Activated naive CD8-positive, alpha-beta T cell treated with anti-CD3 and anti-CD28 coated beads for 36 hours (primary cell): ENCODE results near the gene INAVA. TPM values are rescaled to one million over a fixed set of nuclear protein-coding genes. Genes with fewer than 3 reads are reported as not detected.
"Not testable (repeated sequence)": the region's sequence is repeated elsewhere in the genome, so short reads cannot be mapped to it uniquely, and the experiment has no call there.

ENCODE experiments used
- DNase-seq: peaks from one replicate; pipeline ENCODE4 v3.0.0; 2021
- H3K27ac Mint-ChIP-seq: one replicate; pipeline ENCODE4 v1.8.0; 2022; ENCODE audit warnings: mild to moderate bottlenecking, moderate library complexity, mixed read lengths
- H3K27me3 Mint-ChIP-seq: one replicate; pipeline ENCODE4 v1.8.0; 2022; ENCODE audit warnings: mild to moderate bottlenecking, mixed read lengths
- H3K36me3 Mint-ChIP-seq: one replicate; pipeline ENCODE4 v1.8.0; 2021; ENCODE audit warnings: mild to moderate bottlenecking, mixed read lengths
- H3K4me1 Mint-ChIP-seq: one replicate; pipeline ENCODE4 v1.8.0; 2021; ENCODE audit warnings: mixed read lengths
- H3K4me3 Mint-ChIP-seq: one replicate; pipeline ENCODE4 v1.8.0; 2022; ENCODE audit warnings: mild to moderate bottlenecking, moderate library complexity, mixed read lengths
- H3K9me3 Mint-ChIP-seq: one replicate; pipeline ENCODE4 v1.8.0; 2022; ENCODE audit warnings: mixed read lengths
- total RNA-seq, 2 experiments: library from RNA; stranded (reverse); gene quantifications; one replicate each; pipeline ENCODE4 v1.2.3, GENCODE V29; 2021

Gene INAVA
- total RNA-seq, 2 experiments from 2014 or later, result 0.04 TPM; not detected in 1

GRCh38 chr1:200916681-200917080 lies 22.0 kb downstream of the INAVA start:
- no peak overlapping the region for H3K27ac Mint-ChIP-seq
- H3K27me3 Mint-ChIP-seq, result no peaks in the 10 kb centered on the region

GRCh38 chr1:200917291-200917817 lies 22.7 kb downstream of the INAVA start:
- H3K4me3 Mint-ChIP-seq, result no peak overlapping the region
- H3K27ac Mint-ChIP-seq, result no peak overlapping the region
- no peaks in the 10 kb centered on the region for H3K4me1 Mint-ChIP-seq

More at GRCh38 chr1:200916681-200917080, 22.0 kb downstream of the INAVA start:
- H3K4me3 Mint-ChIP-seq, result no peak overlapping the region
- H3K9me3 Mint-ChIP-seq, result no peaks in the 10 kb centered on the region
- H3K36me3 Mint-ChIP-seq, result no peaks in the 10 kb centered on the region
- no peak for DNase-seq
- H3K4me1 Mint-ChIP-seq, result no peaks in the 10 kb centered on the region

GRCh38 chr1:200918006-200918405 lies 23.3 kb downstream of the INAVA start:
- no peak for DNase-seq
- Mint-ChIP-seq H3K4me3 (no peak overlapping the region), H3K4me1 (no peaks in the 10 kb centered on the region), H3K27ac (no peak overlapping the region), H3K9me3 (no peaks in the 10 kb centered on the region), H3K27me3 (no peaks in the 10 kb centered on the region), H3K36me3 (no peaks in the 10 kb centered on the region)

More at GRCh38 chr1:200917291-200917817, 22.7 kb downstream of the INAVA start:
- H3K9me3 Mint-ChIP-seq, result no peaks in the 10 kb centered on the region
- H3K27me3 Mint-ChIP-seq, result no peaks in the 10 kb centered on the region
- DNase-seq, result no peak
- no peaks in the 10 kb centered on the region for H3K36me3 Mint-ChIP-seq

- H3K27me3 Mint-ChIP-seq, result no peaks in the 10 kb centered on the region
- no peak for DNase-seq
- no peaks in the 10 kb centered on the region for H3K36me3 Mint-ChIP-seq
- H3K9me3 Mint-ChIP-seq, result no peaks in the 10 kb centered on the region
- no peak overlapping the region for H3K4me3 Mint-ChIP-seq
- H3K27ac Mint-ChIP-seq, result no peak overlapping the region
- no peaks in the 10 kb centered on the region for H3K4me1 Mint-ChIP-seq
These were observed 24.7 kb downstream of the INAVA start for GRCh38 chr1:200919386-200919785.

GRCh38 chr1:200921571-200922110 lies 26.9 kb downstream of the INAVA start:
- no peak overlapping the region for H3K4me3 Mint-ChIP-seq
- peaks cover 7% of the 10 kb centered on the region for H3K4me1 Mint-ChIP-seq
- no peaks in the 10 kb centered on the region for H3K9me3 Mint-ChIP-seq
- no peaks in the 10 kb centered on the region for H3K36me3 Mint-ChIP-seq
- H3K27ac Mint-ChIP-seq, result no peak overlapping the region
- no peaks in the 10 kb centered on the region for H3K27me3 Mint-ChIP-seq
- DNase-seq, result no peak

GRCh38 chr1:200922406-200922805 lies 27.7 kb downstream of the INAVA start:
- H3K27ac Mint-ChIP-seq, result no peak overlapping the region
- no peak for DNase-seq

GRCh38 chr1:200923601-200924000 lies 28.9 kb downstream of the INAVA start:
- H3K9me3 Mint-ChIP-seq, result no peaks in the 10 kb centered on the region
- peaks cover 7% of the 10 kb centered on the region for H3K4me1 Mint-ChIP-seq
- no peak overlapping the region for H3K4me3 Mint-ChIP-seq
- no peaks in the 10 kb centered on the region for H3K36me3 Mint-ChIP-seq
- DNase-seq, result no peak
- no peaks in the 10 kb centered on the region for H3K27me3 Mint-ChIP-seq
- no peak overlapping the region for H3K27ac Mint-ChIP-seq

More at GRCh38 chr1:200922406-200922805, 27.7 kb downstream of the INAVA start:
- Mint-ChIP-seq H3K4me3 (no peak overlapping the region), H3K4me1 (peaks cover 7% of the 10 kb centered on the region), H3K9me3 (no peaks in the 10 kb centered on the region), H3K27me3 (no peaks in the 10 kb centered on the region), H3K36me3 (no peaks in the 10 kb centered on the region)

- no peaks in the 10 kb centered on the region for H3K9me3 Mint-ChIP-seq
- H3K27me3 Mint-ChIP-seq, result no peaks in the 10 kb centered on the region
- peaks cover 7% of the 10 kb centered on the region for H3K4me1 Mint-ChIP-seq
- no peak overlapping the region for H3K4me3 Mint-ChIP-seq
- H3K27ac Mint-ChIP-seq, result no peak overlapping the region
- no peaks in the 10 kb centered on the region for H3K36me3 Mint-ChIP-seq
- DNase-seq, result no peak
These were observed 31.1 kb downstream of the INAVA start for GRCh38 chr1:200925831-200926230.

- Mint-ChIP-seq H3K36me3 (no peaks in the 10 kb centered on the region), H3K27ac (no peak overlapping the region), H3K27me3 (peaks cover 3% of the 10 kb centered on the region), H3K9me3 (no peaks in the 10 kb centered on the region), H3K4me1 (peaks cover 7% of the 10 kb centered on the region), H3K4me3 (no peak overlapping the region)
- no peak for DNase-seq
These were observed 35.0 kb downstream of the INAVA start for GRCh38 chr1:200929530-200930278.

GRCh38 chr1:200930285-200930684 lies 35.6 kb downstream of the INAVA start:
- H3K27ac Mint-ChIP-seq, H3K4me1 Mint-ChIP-seq, H3K27me3 Mint-ChIP-seq: not testable (repeated sequence)

GRCh38 chr1:200931776-200932175 lies 37.1 kb downstream of the INAVA start:
- Mint-ChIP-seq H3K4me1 (no peaks in the 10 kb centered on the region), H3K4me3 (no peak overlapping the region), H3K36me3 (no peaks in the 10 kb centered on the region), H3K27ac (no peak overlapping the region), H3K27me3 (peaks cover 3% of the 10 kb centered on the region), H3K9me3 (no peaks in the 10 kb centered on the region)
- no peak for DNase-seq

More at GRCh38 chr1:200930285-200930684, 35.6 kb downstream of the INAVA start:
- not testable (repeated sequence) for H3K9me3 Mint-ChIP-seq, H3K4me3 Mint-ChIP-seq, H3K36me3 Mint-ChIP-seq, DNase-seq

- Mint-ChIP-seq H3K4me1 (no peaks in the 10 kb centered on the region), H3K4me3 (no peak overlapping the region), H3K36me3 (no peaks in the 10 kb centered on the region), H3K9me3 (no peaks in the 10 kb centered on the region), H3K27me3 (peaks cover 3% of the 10 kb centered on the region), H3K27ac (no peak overlapping the region)
- DNase-seq, result no peak
These were observed 40.1 kb downstream of the INAVA start for GRCh38 chr1:200934676-200935245.

GRCh38 chr1:200935286-200935962 lies 40.7 kb downstream of the INAVA start:
- not testable (repeated sequence) for H3K9me3 Mint-ChIP-seq, H3K4me3 Mint-ChIP-seq, H3K4me1 Mint-ChIP-seq, DNase-seq, H3K27me3 Mint-ChIP-seq, H3K27ac Mint-ChIP-seq, H3K36me3 Mint-ChIP-seq

- H3K9me3 Mint-ChIP-seq, result peaks cover 12% of the 10 kb centered on the region
- H3K4me3 Mint-ChIP-seq, result no peak overlapping the region
- H3K27me3 Mint-ChIP-seq, result no peaks in the 10 kb centered on the region
- no peaks in the 10 kb centered on the region for H3K36me3 Mint-ChIP-seq
- H3K27ac Mint-ChIP-seq, result no peak overlapping the region
- H3K4me1 Mint-ChIP-seq, result no peaks in the 10 kb centered on the region
- peak; percentile 13 for DNase-seq
These were observed 44.3 kb downstream of the INAVA start for GRCh38 chr1:200938955-200939354.

- Mint-ChIP-seq H3K27ac (no peak overlapping the region), H3K36me3 (peaks cover 1% of the 10 kb centered on the region)
These were observed 50.4 kb downstream of the INAVA start for GRCh38 chr1:200945111-200945510.

More at GRCh38 chr1:200945111-200945510, 50.4 kb downstream of the INAVA start:
- Mint-ChIP-seq H3K4me1 (no peaks in the 10 kb centered on the region), H3K27me3 (no peaks in the 10 kb centered on the region), H3K4me3 (no peak overlapping the region), H3K9me3 (peaks cover 24% of the 10 kb centered on the region)
- no peak for DNase-seq
